ENCODE data around the gene PTPDC1. TPM values are rescaled to one million over a fixed set of nuclear protein-coding genes. Genes with fewer than 3 reads are reported as not detected.

The PTPDC1 gene
- total RNA-seq, result 1 to 10 TPM; 4.1 to 4.3 TPM

GRCh38 chr9:94084314-94084713, at the start of gene PTPDC1:
PTPDC1 (plus strand) TSS chr9:94084464; CDS start chr9:94084531, 67 bp downstream.

Other genes with a start within 250 kb of the PTPDC1 start
- under 1 TPM; 0.46 to 0.76 TPM for gene BARX1, start 129.1 kb upstream of the PTPDC1 start, total RNA-seq
- 1 to 10 TPM; 9.4 to 9.8 TPM for gene ZNF169, start 174.8 kb downstream of the PTPDC1 start, total RNA-seq
- gene NUTM2F, start 244.2 kb downstream of the PTPDC1 start, total RNA-seq, result not detected

Data from activated naive CD4-positive, alpha-beta T cell treated with anti-CD3 and anti-CD28 coated beads, Interleukin-2, amount 10 ng/mL, durations not matched to agents 5 hours and 36 hours (primary cell).